AG09319 (cell line): ENCODE measurements around the gene SLC15A4.
"Not testable (repeated sequence)": the region's sequence is repeated elsewhere in the genome, so short reads cannot be mapped to it uniquely, and the experiment has no call there.

ENCODE experiments used
- DNase-seq: peaks from one replicate; pipeline ENCODE4 v3.0.0-alpha.2; 2010; ENCODE audit warnings: low read depth; ENCODE audit errors: extremely low read depth
- TF ChIP-seq, protein P1 (sequence below): IDR thresholded peaks from 2 replicates; pipeline ENCODE4 v1.5.1; 2011; ENCODE audit warnings: low read depth, mild to moderate bottlenecking, inconsistent platforms, low read length, moderate library complexity

The SLC15A4 gene

DNA sequence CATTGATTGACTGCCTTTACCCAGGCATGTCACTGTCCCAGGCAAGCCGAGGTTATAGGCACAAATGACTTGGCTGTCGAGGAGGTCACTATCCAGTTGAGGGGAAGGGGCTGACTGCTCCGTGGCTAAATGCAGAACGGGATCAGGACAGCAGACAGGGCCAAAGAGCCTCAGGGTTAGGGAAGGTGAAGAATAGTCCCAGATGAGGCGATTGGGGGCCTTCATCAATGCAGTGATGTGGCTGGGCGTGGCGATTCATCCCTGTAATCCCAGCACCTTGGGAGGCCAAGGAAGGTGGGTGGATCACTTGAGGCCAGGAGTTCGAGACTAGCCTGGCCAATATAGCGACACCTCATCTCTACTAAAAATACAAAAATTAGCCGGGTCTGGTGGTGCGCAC, 18.8 kb upstream of the SLC15A4 start:
- no peak for DNase-seq
- TF ChIP-seq, protein P1, sequence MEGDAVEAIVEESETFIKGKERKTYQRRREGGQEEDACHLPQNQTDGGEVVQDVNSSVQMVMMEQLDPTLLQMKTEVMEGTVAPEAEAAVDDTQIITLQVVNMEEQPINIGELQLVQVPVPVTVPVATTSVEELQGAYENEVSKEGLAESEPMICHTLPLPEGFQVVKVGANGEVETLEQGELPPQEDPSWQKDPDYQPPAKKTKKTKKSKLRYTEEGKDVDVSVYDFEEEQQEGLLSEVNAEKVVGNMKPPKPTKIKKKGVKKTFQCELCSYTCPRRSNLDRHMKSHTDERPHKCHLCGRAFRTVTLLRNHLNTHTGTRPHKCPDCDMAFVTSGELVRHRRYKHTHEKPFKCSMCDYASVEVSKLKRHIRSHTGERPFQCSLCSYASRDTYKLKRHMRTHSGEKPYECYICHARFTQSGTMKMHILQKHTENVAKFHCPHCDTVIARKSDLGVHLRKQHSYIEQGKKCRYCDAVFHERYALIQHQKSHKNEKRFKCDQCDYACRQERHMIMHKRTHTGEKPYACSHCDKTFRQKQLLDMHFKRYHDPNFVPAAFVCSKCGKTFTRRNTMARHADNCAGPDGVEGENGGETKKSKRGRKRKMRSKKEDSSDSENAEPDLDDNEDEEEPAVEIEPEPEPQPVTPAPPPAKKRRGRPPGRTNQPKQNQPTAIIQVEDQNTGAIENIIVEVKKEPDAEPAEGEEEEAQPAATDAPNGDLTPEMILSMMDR: no peak

DNA sequence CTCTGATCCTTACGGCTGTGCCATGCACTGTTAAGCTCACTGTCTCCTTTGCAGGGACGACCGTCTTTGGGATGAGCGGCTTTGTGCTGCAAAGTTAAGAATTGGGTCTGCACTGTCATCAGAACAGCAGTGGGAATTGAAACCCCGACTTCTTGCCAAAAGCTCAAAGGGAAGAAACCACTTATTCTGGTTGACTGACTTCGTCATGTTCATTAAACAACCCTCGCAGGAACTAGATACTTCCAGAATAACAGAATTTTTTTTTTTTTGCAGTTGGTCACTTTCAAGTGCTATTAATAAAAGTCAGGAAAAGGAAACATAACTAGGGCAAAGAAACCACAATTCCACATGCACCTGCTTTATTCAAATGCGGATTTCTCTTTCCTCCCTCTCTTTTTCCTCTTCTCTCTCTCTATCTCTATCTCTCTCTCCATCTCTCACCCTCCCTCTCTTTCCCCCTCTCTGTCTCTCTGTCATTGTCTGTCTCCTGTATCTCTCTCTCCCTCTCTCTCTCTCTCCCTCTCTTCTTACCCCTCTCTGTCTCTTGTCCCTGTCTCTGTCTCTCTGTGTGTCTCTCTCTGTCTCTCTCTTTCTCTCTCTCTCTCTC, 17.2 kb upstream of the SLC15A4 start:
- DNase-seq: no peak
- TF ChIP-seq, protein P1: no peak

- DNase-seq: not testable (repeated sequence)
These were observed 16.1 kb upstream of the SLC15A4 start for GRCh38 chr12:128839885-128840284.

- TF ChIP-seq, protein P1: no peak
- no peak for DNase-seq
These were observed 9.7 kb upstream of the SLC15A4 start for GRCh38 chr12:128833418-128833817.

DNA sequence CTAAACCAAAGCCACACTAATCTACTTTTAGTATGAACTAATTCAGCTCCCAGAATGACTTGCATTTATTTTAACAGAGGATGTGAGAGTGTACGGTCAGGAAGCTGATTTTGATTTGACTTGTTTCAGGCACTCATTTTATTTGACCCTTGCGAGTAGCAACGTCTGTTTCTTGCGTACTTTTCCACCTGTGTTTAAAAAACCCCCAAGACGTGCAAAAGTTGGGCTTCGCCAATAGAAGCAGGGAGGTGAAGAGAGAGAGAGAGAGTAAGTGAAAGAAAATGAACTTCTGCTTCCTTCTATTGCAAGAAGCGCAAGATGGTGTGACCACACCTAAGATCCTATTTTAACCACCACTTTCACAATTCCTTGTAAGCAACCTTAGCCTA, 6.7 kb upstream of the SLC15A4 start:
- TF ChIP-seq, protein P1: no peak
- no peak for DNase-seq

DNA sequence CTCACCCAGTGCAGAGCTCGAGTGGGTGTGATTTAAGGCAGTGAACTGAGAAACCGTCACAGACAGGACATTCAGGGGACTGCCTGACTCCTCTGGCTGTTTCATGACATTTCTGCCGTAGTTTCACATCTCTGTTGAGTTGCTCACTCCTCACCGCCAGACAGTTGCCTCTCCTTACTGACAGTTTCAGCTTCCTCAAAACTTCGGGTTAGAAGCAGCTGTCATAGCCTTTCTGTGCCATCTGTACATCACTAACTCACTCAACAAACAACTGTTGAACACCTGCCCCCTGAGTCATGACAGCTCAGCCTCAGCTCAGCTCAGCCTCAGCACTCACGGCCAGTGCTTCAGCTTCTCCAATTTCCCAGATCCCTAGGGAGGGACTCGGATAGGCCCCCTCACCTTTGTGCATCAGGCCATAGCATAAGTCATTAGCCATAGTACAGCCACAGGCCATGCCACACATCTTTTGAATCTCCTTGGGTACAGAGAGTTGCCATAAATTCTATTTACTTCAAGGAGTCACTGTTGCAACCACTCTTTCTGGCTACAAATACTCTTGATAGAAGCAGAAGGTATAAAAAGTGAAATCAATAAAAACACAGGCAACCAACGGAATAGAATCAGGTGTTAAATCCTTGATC, 6.2 kb upstream of the SLC15A4 start:
- no peak for DNase-seq
- TF ChIP-seq, protein P1: no peak

- TF ChIP-seq, protein P1: no peak
- no peak for DNase-seq
These were observed 4.0 kb upstream of the SLC15A4 start for GRCh38 chr12:128827724-128828123.

- DNase-seq: no peak
- TF ChIP-seq, protein P1: no peak
These were observed 2.1 kb upstream of the SLC15A4 start for GRCh38 chr12:128825835-128826234.
